ENCODE measurements around the gene OTULINL. TPM values are rescaled to one million over a fixed set of nuclear protein-coding genes. Genes with fewer than 3 reads are reported as not detected.
A peak's percentile ranks its signal among the peaks of the same experiment; 100 is the strongest.
"Not testable (repeated sequence)": the region's sequence is repeated elsewhere in the genome, so short reads cannot be mapped to it uniquely, and the experiment has no call there.

The OTULINL gene
- polyA plus RNA-seq (2013, experiment 1 of 2) = 4.5 TPM
- 4.8 TPM for polyA plus RNA-seq (2013, experiment 2 of 2)

- Histone ChIP-seq H3K4me3 (ENCODE audit: low read length) (peak within 1 kb of the TSS; percentile 94), H3K36me3 (ENCODE audit: insufficient read depth, low read length) (no peaks in the 10 kb centered on the region), H3K4me1 (ENCODE audit: insufficient read depth, low read length) (peaks cover 7% of the 10 kb centered on the region; the same call in 1 of the 2 replicates), H3K27ac (ENCODE audit: low read depth, low read length) (peak within 1 kb of the TSS; percentile 35; the same call in 1 of the 2 replicates), H3K27me3 (ENCODE audit: insufficient read depth, low read length) (peaks cover 51% of the 10 kb centered on the region), H3K9ac (ENCODE audit: low read depth, low read length) (peak within 1 kb of the TSS; percentile 74), H3K9me3 (ENCODE audit: insufficient read depth, low read depth, low read length) (peaks cover 8% of the 10 kb centered on the region; the same call in 1 of the 2 replicates)
- 7% methylated on average over 63 of the region's 63 CpGs for WGBS
These were observed at the start of gene OTULINL for GRCh38 chr5:14581106-14581890. Gene OTULINL, plus strand, starts transcription at chr5:14581792. Its CDS starts 103 bp downstream, at chr5:14581895.

- no peaks in the 10 kb centered on the region for H3K27me3 ChIP-seq (ENCODE audit: insufficient read depth, low read length)
- WGBS = 92% methylated on average over 3 of the region's 3 CpGs
- H3K36me3 ChIP-seq (ENCODE audit: insufficient read depth, low read length) = no peaks in the 10 kb centered on the region
- H3K4me1 ChIP-seq (ENCODE audit: insufficient read depth, low read length) = no peaks in the 10 kb centered on the region
- no peak overlapping the region for H3K9ac ChIP-seq (ENCODE audit: low read depth, low read length)
- H3K9me3 ChIP-seq (ENCODE audit: insufficient read depth, low read depth, low read length) = no peaks in the 10 kb centered on the region
- H3K27ac ChIP-seq (ENCODE audit: low read depth, low read length) = no peak overlapping the region
- H3K4me3 ChIP-seq (ENCODE audit: low read length) = no peak overlapping the region
These were observed 49.4 kb upstream of the OTULINL start for GRCh38 chr5:14532180-14532579.

GRCh38 chr5:14534773-14535172 is 46.8 kb upstream of the OTULINL start:
- no peak overlapping the region for H3K27ac ChIP-seq (ENCODE audit: low read depth, low read length)
- no peak overlapping the region for H3K9ac ChIP-seq (ENCODE audit: low read depth, low read length)
- no peaks in the 10 kb centered on the region for H3K9me3 ChIP-seq (ENCODE audit: insufficient read depth, low read depth, low read length)
- H3K4me1 ChIP-seq (ENCODE audit: insufficient read depth, low read length) = no peaks in the 10 kb centered on the region
- H3K36me3 ChIP-seq (ENCODE audit: insufficient read depth, low read length) = no peaks in the 10 kb centered on the region
- no peak overlapping the region for H3K4me3 ChIP-seq (ENCODE audit: low read length)
- WGBS = 62% methylated on average over 7 of the region's 7 CpGs
- H3K27me3 ChIP-seq (ENCODE audit: insufficient read depth, low read length) = no peaks in the 10 kb centered on the region

GRCh38 chr5:14545308-14545707 is 36.3 kb upstream of the OTULINL start:
- 61% methylated on average over 3 of the region's 3 CpGs for WGBS

GRCh38 chr5:14545862-14546261 is 35.7 kb upstream of the OTULINL start:
- H3K36me3 ChIP-seq (ENCODE audit: insufficient read depth, low read length) = no peaks in the 10 kb centered on the region
- no peaks in the 10 kb centered on the region for H3K4me1 ChIP-seq (ENCODE audit: insufficient read depth, low read length)
- H3K9me3 ChIP-seq (ENCODE audit: insufficient read depth, low read depth, low read length) = no peaks in the 10 kb centered on the region
- 93% methylated on average over 1 of the region's 1 CpG for WGBS
- H3K4me3 ChIP-seq (ENCODE audit: low read length) = no peak overlapping the region
- no peak overlapping the region for H3K27ac ChIP-seq (ENCODE audit: low read depth, low read length)
- no peak overlapping the region for H3K9ac ChIP-seq (ENCODE audit: low read depth, low read length)
- H3K27me3 ChIP-seq (ENCODE audit: insufficient read depth, low read length) = no peaks in the 10 kb centered on the region

More at GRCh38 chr5:14545308-14545707, 36.3 kb upstream of the OTULINL start:
- no peak overlapping the region for H3K27ac ChIP-seq (ENCODE audit: low read depth, low read length)
- no peaks in the 10 kb centered on the region for H3K27me3 ChIP-seq (ENCODE audit: insufficient read depth, low read length)
- H3K4me3 ChIP-seq (ENCODE audit: low read length) = no peak overlapping the region
- H3K9me3 ChIP-seq (ENCODE audit: insufficient read depth, low read depth, low read length) = no peaks in the 10 kb centered on the region
- no peaks in the 10 kb centered on the region for H3K36me3 ChIP-seq (ENCODE audit: insufficient read depth, low read length)
- no peak overlapping the region for H3K9ac ChIP-seq (ENCODE audit: low read depth, low read length)
- no peaks in the 10 kb centered on the region for H3K4me1 ChIP-seq (ENCODE audit: insufficient read depth, low read length)

GRCh38 chr5:14547666-14548065 is 33.9 kb upstream of the OTULINL start:
- H3K27ac ChIP-seq (ENCODE audit: low read depth, low read length) = no peak overlapping the region
- no peak overlapping the region for H3K9ac ChIP-seq (ENCODE audit: low read depth, low read length)
- no CpG with 5 or more reads among the region's 1 CpG for WGBS
- H3K27me3 ChIP-seq (ENCODE audit: insufficient read depth, low read length) = no peaks in the 10 kb centered on the region
- no peaks in the 10 kb centered on the region for H3K36me3 ChIP-seq (ENCODE audit: insufficient read depth, low read length)
- H3K9me3 ChIP-seq (ENCODE audit: insufficient read depth, low read depth, low read length) = no peaks in the 10 kb centered on the region
- no peak overlapping the region for H3K4me3 ChIP-seq (ENCODE audit: low read length)
- no peaks in the 10 kb centered on the region for H3K4me1 ChIP-seq (ENCODE audit: insufficient read depth, low read length)

GRCh38 chr5:14551211-14551610 is 30.4 kb upstream of the OTULINL start:
- Histone ChIP-seq H3K4me1 (ENCODE audit: insufficient read depth, low read length) (no peaks in the 10 kb centered on the region), H3K27me3 (ENCODE audit: insufficient read depth, low read length) (no peaks in the 10 kb centered on the region), H3K36me3 (ENCODE audit: insufficient read depth, low read length) (no peaks in the 10 kb centered on the region), H3K9me3 (ENCODE audit: insufficient read depth, low read depth, low read length) (no peaks in the 10 kb centered on the region), H3K27ac (ENCODE audit: low read depth, low read length) (no peak overlapping the region), H3K9ac (ENCODE audit: low read depth, low read length) (no peak overlapping the region), H3K4me3 (ENCODE audit: low read length) (no peak overlapping the region)
- WGBS = 91% methylated on average over 3 of the region's 3 CpGs

GRCh38 chr5:14552017-14552416 is 29.6 kb upstream of the OTULINL start:
- H3K9ac ChIP-seq (ENCODE audit: low read depth, low read length) = no peak overlapping the region
- no peaks in the 10 kb centered on the region for H3K4me1 ChIP-seq (ENCODE audit: insufficient read depth, low read length)
- 83% methylated on average over 1 of the region's 1 CpG for WGBS

GRCh38 chr5:14554288-14554687 is 27.3 kb upstream of the OTULINL start:
- WGBS = 96% methylated on average over 3 of the region's 3 CpGs
- H3K9ac ChIP-seq (ENCODE audit: low read depth, low read length); H3K4me1 ChIP-seq (ENCODE audit: insufficient read depth, low read length); H3K27ac ChIP-seq (ENCODE audit: low read depth, low read length); H3K4me3 ChIP-seq (ENCODE audit: low read length); H3K36me3 ChIP-seq (ENCODE audit: insufficient read depth, low read length); H3K27me3 ChIP-seq (ENCODE audit: insufficient read depth, low read length); H3K9me3 ChIP-seq (ENCODE audit: insufficient read depth, low read depth, low read length): not testable (repeated sequence)

More at GRCh38 chr5:14552017-14552416, 29.6 kb upstream of the OTULINL start:
- no peaks in the 10 kb centered on the region for H3K36me3 ChIP-seq (ENCODE audit: insufficient read depth, low read length)
- no peaks in the 10 kb centered on the region for H3K9me3 ChIP-seq (ENCODE audit: insufficient read depth, low read depth, low read length)
- H3K27me3 ChIP-seq (ENCODE audit: insufficient read depth, low read length) = no peaks in the 10 kb centered on the region
- H3K27ac ChIP-seq (ENCODE audit: low read depth, low read length) = no peak overlapping the region
- no peak overlapping the region for H3K4me3 ChIP-seq (ENCODE audit: low read length)

GRCh38 chr5:14556015-14556414 is 25.6 kb upstream of the OTULINL start:
- Histone ChIP-seq H3K9ac (ENCODE audit: low read depth, low read length) (no peak overlapping the region), H3K27ac (ENCODE audit: low read depth, low read length) (no peak overlapping the region), H3K4me3 (ENCODE audit: low read length) (no peak overlapping the region), H3K36me3 (ENCODE audit: insufficient read depth, low read length) (no peaks in the 10 kb centered on the region), H3K9me3 (ENCODE audit: insufficient read depth, low read depth, low read length) (no peaks in the 10 kb centered on the region), H3K4me1 (ENCODE audit: insufficient read depth, low read length) (no peaks in the 10 kb centered on the region), H3K27me3 (ENCODE audit: insufficient read depth, low read length) (no peaks in the 10 kb centered on the region)
- 86% methylated on average over 2 of the region's 2 CpGs for WGBS

GRCh38 chr5:14557203-14557770 is 24.3 kb upstream of the OTULINL start:
- no peaks in the 10 kb centered on the region for H3K27me3 ChIP-seq (ENCODE audit: insufficient read depth, low read length)
- H3K36me3 ChIP-seq (ENCODE audit: insufficient read depth, low read length) = no peaks in the 10 kb centered on the region
- no peak overlapping the region for H3K9ac ChIP-seq (ENCODE audit: low read depth, low read length)
- H3K4me3 ChIP-seq (ENCODE audit: low read length) = no peak overlapping the region
- no peaks in the 10 kb centered on the region for H3K4me1 ChIP-seq (ENCODE audit: insufficient read depth, low read length)
- H3K9me3 ChIP-seq (ENCODE audit: insufficient read depth, low read depth, low read length) = no peaks in the 10 kb centered on the region
- H3K27ac ChIP-seq (ENCODE audit: low read depth, low read length) = no peak overlapping the region
- 92% methylated on average over 8 of the region's 8 CpGs for WGBS

All from HUES64 (cell line).